Measurements from ENCODE around the gene LCE2B.

DNA sequence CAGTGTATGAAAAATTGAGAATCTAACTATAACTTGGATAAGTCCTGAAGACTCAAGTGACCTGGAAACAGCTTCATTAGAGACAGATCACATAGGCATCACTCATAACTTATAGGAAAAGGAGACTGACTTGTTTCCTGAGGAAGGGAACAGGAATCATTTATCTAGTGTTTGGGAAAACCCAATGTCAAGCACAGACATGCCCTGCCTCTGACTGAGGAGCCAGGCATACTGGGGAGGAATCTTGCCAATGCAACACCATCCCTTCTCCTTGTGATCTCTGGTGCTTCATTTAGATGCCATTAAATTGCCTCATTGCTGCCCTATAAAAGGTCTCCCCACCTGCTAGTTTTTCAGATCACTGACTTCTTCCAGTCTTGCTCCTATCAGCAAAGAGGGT lies 32.3 kb downstream of the LCE2B start:
- TF ChIP-seq POLR2A (IDR thresholded peaks at IDR 0.05) = no peak
- TF ChIP-seq, protein P1, sequence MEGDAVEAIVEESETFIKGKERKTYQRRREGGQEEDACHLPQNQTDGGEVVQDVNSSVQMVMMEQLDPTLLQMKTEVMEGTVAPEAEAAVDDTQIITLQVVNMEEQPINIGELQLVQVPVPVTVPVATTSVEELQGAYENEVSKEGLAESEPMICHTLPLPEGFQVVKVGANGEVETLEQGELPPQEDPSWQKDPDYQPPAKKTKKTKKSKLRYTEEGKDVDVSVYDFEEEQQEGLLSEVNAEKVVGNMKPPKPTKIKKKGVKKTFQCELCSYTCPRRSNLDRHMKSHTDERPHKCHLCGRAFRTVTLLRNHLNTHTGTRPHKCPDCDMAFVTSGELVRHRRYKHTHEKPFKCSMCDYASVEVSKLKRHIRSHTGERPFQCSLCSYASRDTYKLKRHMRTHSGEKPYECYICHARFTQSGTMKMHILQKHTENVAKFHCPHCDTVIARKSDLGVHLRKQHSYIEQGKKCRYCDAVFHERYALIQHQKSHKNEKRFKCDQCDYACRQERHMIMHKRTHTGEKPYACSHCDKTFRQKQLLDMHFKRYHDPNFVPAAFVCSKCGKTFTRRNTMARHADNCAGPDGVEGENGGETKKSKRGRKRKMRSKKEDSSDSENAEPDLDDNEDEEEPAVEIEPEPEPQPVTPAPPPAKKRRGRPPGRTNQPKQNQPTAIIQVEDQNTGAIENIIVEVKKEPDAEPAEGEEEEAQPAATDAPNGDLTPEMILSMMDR (IDR thresholded peaks at IDR 0.05) = no peak

Data from transverse colon (tissue), 3 donors.